ENCODE results near the gene RAD50.
"Not testable (repeated sequence)": the region's sequence is repeated elsewhere in the genome, so short reads cannot be mapped to it uniquely, and the experiment has no call there.

Gene RAD50

DNA sequence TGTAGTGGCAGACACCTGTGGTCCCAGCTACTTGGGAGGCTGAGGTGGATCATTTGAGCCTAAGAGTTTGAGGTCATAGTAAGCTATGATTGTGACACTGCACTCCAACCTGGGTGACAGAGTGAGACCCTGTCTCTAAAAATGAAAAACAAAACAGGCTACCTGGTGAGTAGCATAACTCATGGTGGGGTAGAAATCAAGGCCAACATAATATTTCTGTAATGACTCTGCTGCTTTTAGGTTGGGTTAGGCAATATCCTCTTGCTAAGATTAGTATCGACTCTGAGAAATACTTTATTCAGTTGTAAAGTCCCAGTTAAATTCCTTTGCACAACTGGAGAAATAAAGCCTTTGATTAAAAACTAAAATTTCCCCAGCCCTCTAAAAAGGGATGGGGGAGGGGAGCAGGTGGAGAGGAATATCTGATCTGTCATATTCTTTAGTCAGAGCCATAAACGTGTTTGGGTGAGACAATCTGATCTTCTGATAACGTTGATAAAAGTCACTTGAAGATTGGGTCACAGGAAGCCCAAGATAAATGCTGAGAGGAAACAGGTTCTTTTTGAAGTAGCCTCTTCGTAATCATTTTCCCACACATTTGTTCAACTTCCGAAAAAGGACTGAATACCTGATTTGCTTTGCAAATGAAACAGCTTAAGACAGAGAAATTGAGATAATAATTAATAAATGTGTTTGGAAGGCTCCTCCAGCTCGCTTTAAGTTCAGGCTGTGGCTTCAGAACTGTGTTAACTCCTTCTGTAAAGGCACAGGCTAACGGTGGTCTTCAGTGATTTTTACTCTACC lies 132.0 kb downstream of the RAD50 start:
- H3K27me3 ChIP-seq (replicated peaks) = no peaks in the 10 kb centered on the region
- TF ChIP-seq, protein P1, sequence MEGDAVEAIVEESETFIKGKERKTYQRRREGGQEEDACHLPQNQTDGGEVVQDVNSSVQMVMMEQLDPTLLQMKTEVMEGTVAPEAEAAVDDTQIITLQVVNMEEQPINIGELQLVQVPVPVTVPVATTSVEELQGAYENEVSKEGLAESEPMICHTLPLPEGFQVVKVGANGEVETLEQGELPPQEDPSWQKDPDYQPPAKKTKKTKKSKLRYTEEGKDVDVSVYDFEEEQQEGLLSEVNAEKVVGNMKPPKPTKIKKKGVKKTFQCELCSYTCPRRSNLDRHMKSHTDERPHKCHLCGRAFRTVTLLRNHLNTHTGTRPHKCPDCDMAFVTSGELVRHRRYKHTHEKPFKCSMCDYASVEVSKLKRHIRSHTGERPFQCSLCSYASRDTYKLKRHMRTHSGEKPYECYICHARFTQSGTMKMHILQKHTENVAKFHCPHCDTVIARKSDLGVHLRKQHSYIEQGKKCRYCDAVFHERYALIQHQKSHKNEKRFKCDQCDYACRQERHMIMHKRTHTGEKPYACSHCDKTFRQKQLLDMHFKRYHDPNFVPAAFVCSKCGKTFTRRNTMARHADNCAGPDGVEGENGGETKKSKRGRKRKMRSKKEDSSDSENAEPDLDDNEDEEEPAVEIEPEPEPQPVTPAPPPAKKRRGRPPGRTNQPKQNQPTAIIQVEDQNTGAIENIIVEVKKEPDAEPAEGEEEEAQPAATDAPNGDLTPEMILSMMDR (IDR thresholded peaks at IDR 0.05; ENCODE audit: low read depth, low read length, missing control alignments) = no peak
- H3K4me3 ChIP-seq (ENCODE audit: low read depth, low read length) = no peak overlapping the region
- no peaks in the 10 kb centered on the region for H3K36me3 ChIP-seq (replicated peaks)
- H3K27ac ChIP-seq = no peak overlapping the region
- in situ Hi-C loops (cut with HindIII; ENCODE audit: low pct_ligation_motif_present, low sequenced_read_pairs) = no loop called here
- DNase-seq = no peak

DNA sequence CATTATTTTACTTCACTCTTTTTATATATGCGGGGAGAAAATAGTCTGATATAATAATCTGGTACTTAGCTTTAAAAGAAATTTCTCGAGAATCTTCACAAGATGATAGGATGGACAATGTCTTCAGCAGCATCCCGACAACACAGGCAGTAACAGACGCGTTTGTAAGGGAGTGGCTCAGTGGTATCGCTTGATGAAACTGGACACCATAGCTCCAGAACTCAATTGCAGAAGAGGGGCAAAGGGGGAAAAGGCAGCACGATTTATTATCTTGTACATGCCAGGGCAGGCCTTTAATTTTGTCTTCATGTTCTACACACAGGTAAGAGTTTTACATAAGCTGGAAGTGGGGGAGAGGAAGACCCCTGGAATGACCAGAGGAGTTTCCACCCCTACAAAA lies 132.7 kb downstream of the RAD50 start:
- no peak overlapping the region for H3K27ac ChIP-seq
- TF ChIP-seq, protein P1 (IDR thresholded peaks at IDR 0.05; ENCODE audit: low read depth, low read length, missing control alignments) = no peak
- in situ Hi-C loops (cut with HindIII; ENCODE audit: low pct_ligation_motif_present, low sequenced_read_pairs) = no loop called here
- no peak overlapping the region for H3K4me3 ChIP-seq (ENCODE audit: low read depth, low read length)
- DNase-seq = no peak
- no peaks in the 10 kb centered on the region for H3K27me3 ChIP-seq (replicated peaks)
- H3K36me3 ChIP-seq (replicated peaks) = no peaks in the 10 kb centered on the region

DNA sequence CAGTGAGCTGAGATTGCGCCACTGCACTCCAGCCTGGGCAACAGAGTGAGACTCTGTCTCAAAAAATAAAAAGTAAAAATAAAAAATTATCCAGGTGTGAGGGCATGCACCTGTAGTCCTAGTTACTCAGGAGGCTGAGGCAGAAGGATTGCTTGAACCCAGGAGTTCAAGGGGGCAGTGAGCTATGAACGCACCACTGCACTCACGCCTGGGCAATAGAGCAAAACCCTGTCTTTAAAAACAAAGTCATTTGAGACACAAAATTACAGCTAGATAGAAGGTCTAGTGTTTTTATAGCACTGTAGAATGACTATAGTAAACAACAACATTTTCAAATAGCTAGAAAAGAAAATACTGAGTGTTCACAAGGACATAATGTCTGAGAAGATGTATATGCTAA lies 133.4 kb downstream of the RAD50 start:
- H3K4me3 ChIP-seq (ENCODE audit: low read depth, low read length) = no peak overlapping the region
- in situ Hi-C loops (cut with HindIII; ENCODE audit: low pct_ligation_motif_present, low sequenced_read_pairs) = no loop called here
- no peak for DNase-seq
- no peaks in the 10 kb centered on the region for H3K27me3 ChIP-seq (replicated peaks)
- TF ChIP-seq, protein P1 (IDR thresholded peaks at IDR 0.05; ENCODE audit: low read depth, low read length, missing control alignments) = no peak
- no peaks in the 10 kb centered on the region for H3K36me3 ChIP-seq (replicated peaks)
- no peak overlapping the region for H3K27ac ChIP-seq

DNA sequence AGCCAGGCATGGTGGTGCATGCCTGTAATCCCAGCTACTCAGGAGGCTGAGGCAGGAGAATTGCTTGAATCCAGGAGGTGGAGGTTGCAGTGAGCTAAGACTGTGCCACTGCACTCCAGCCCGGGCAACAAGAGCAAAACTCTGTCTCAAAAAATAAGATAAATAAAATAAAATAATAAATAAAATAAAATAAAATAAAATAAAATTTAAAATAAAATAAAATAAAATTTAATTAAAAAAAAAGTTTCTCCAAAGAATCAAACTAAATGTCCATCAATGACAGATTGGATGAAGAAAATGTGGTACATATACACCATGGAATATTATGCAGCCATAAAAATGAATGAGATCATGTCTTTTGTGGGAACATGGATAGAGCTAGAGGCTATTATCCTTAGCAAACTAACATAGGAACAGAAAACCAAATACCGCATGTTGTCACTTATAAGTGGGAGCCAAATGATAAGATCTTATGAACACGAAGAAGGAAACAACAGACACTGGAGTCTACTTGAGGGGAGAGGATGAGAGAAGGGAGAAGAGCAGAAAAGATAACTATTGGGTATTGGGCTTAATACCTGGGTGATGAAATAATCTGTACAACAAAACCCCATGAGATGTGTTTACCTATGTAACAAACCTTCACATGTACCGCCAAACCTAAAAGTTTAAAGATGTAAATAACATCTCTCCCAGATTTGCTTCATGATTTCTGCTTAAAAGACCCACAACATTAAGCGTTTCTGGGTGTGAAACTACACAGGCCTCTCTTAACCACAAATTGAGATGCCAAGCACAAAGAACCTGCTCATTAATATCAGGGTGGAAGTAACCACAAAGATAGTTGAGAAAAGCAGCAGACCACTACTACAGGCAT lies 135.2 kb downstream of the RAD50 start:
- H3K27ac ChIP-seq; H3K36me3 ChIP-seq (replicated peaks); DNase-seq; in situ Hi-C loops (cut with HindIII; ENCODE audit: low pct_ligation_motif_present, low sequenced_read_pairs); H3K27me3 ChIP-seq (replicated peaks); H3K4me3 ChIP-seq (ENCODE audit: low read depth, low read length): not testable (repeated sequence)

DNA sequence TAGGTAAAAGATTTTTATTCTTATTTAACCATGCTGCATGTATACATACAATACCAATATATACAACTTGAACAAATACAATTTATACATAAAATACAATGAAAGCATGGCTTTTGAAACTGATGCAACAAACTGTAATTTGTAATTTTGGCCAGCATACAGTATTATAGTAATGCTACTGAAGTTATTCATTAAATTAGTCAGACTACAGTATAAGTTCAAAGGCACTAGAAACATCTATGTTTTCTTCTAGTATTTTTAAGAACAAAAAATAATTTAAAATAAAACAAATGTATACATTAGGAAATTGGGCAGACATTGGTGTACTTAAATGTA lies 135.8 kb downstream of the RAD50 start:
- TF ChIP-seq, protein P1 (IDR thresholded peaks at IDR 0.05; ENCODE audit: low read depth, low read length, missing control alignments) = no peak
- in situ Hi-C loops (cut with HindIII; ENCODE audit: low pct_ligation_motif_present, low sequenced_read_pairs) = no loop called here
- no peak overlapping the region for H3K27ac ChIP-seq
- DNase-seq = no peak
- no peak overlapping the region for H3K4me3 ChIP-seq (ENCODE audit: low read depth, low read length)
- no peaks in the 10 kb centered on the region for H3K27me3 ChIP-seq (replicated peaks)
- H3K36me3 ChIP-seq (replicated peaks) = no peaks in the 10 kb centered on the region
